Mucosa of stomach (tissue), 1 donor: ENCODE measurements around the gene MCM10.

Experiments
- H3K27me3 ChIP-seq: one replicate; pipeline ENCODE4 v1.7.0; 2013; ENCODE audit warnings: mild to moderate bottlenecking, low read length; ENCODE audit not compliant: control insufficient read depth, insufficient read depth
- H3K36me3 ChIP-seq: one replicate; pipeline ENCODE4 v1.7.0; 2013; ENCODE audit warnings: low read length; ENCODE audit not compliant: control insufficient read depth, insufficient read depth
- H3K4me1 ChIP-seq: one replicate; pipeline ENCODE4 v1.7.0; 2013; ENCODE audit warnings: mild to moderate bottlenecking, low read length; ENCODE audit not compliant: control insufficient read depth, insufficient read depth
- H3K4me3 ChIP-seq: one replicate; pipeline ENCODE4 v1.7.0; 2013; ENCODE audit warnings: low read length
- H3K9ac ChIP-seq: one replicate; pipeline ENCODE4 v1.7.0; 2013; ENCODE audit warnings: mild to moderate bottlenecking, low read length, moderate library complexity
- H3K9me3 ChIP-seq: one replicate; pipeline ENCODE4 v1.7.0; 2013; ENCODE audit warnings: mild to moderate bottlenecking, low read length, moderate library complexity; ENCODE audit not compliant: control insufficient read depth
- donor health status: Pancreatic carcinoma.

MCM10 gene

GRCh38 chr10:13160934-13161856 lies at the start of gene MCM10:
Gene MCM10 (plus strand): TSS chr10:13161558. CDS start chr10:13164203, 2,645 bp downstream.
- Histone ChIP-seq H3K27me3 (no peaks in the 10 kb centered on the region), H3K4me1 (peaks cover 17% of the 10 kb centered on the region), H3K36me3 (no peaks in the 10 kb centered on the region), H3K4me3 (peak within 1 kb of the TSS; percentile 53), H3K9me3 (no peaks in the 10 kb centered on the region), H3K9ac (peak within 1 kb of the TSS; percentile 65)

- Histone ChIP-seq H3K9ac (no peak overlapping the region), H3K36me3 (peaks cover 9% of the 10 kb centered on the region)
These were observed 47.8 kb upstream of the MCM10 start for GRCh38 chr10:13113544-13113943.

GRCh38 chr10:13115832-13116803 lies 45.2 kb upstream of the MCM10 start:
- no peaks in the 10 kb centered on the region for H3K4me1 ChIP-seq
- peaks cover 6% of the 10 kb centered on the region for H3K36me3 ChIP-seq
- no peaks in the 10 kb centered on the region for H3K27me3 ChIP-seq
- H3K9me3 ChIP-seq = no peaks in the 10 kb centered on the region
- H3K4me3 ChIP-seq = no peak overlapping the region
- no peak overlapping the region for H3K9ac ChIP-seq

More at GRCh38 chr10:13113544-13113943, 47.8 kb upstream of the MCM10 start:
- no peak overlapping the region for H3K4me3 ChIP-seq
- peaks cover 9% of the 10 kb centered on the region for H3K4me1 ChIP-seq
- H3K9me3 ChIP-seq = no peaks in the 10 kb centered on the region
- no peaks in the 10 kb centered on the region for H3K27me3 ChIP-seq

- H3K4me1 ChIP-seq = no peaks in the 10 kb centered on the region
- no peaks in the 10 kb centered on the region for H3K27me3 ChIP-seq
- H3K4me3 ChIP-seq = no peak overlapping the region
- peaks cover 9% of the 10 kb centered on the region for H3K36me3 ChIP-seq
- no peaks in the 10 kb centered on the region for H3K9me3 ChIP-seq
- H3K9ac ChIP-seq = no peak overlapping the region
These were observed 43.2 kb upstream of the MCM10 start for GRCh38 chr10:13117841-13118783.

GRCh38 chr10:13118784-13119410 lies 42.5 kb upstream of the MCM10 start:
- Histone ChIP-seq H3K9ac (no peak overlapping the region), H3K4me3 (no peak overlapping the region), H3K4me1 (no peaks in the 10 kb centered on the region), H3K9me3 (no peaks in the 10 kb centered on the region), H3K27me3 (no peaks in the 10 kb centered on the region), H3K36me3 (peaks cover 14% of the 10 kb centered on the region)

GRCh38 chr10:13120786-13121499 lies 40.4 kb upstream of the MCM10 start:
- Histone ChIP-seq H3K36me3 (peaks cover 14% of the 10 kb centered on the region), H3K4me3 (no peak overlapping the region), H3K9me3 (no peaks in the 10 kb centered on the region), H3K27me3 (no peaks in the 10 kb centered on the region), H3K9ac (no peak overlapping the region), H3K4me1 (no peaks in the 10 kb centered on the region)

- Histone ChIP-seq H3K9me3 (no peaks in the 10 kb centered on the region), H3K4me1 (no peaks in the 10 kb centered on the region), H3K27me3 (no peaks in the 10 kb centered on the region), H3K36me3 (peaks cover 14% of the 10 kb centered on the region), H3K9ac (no peak overlapping the region), H3K4me3 (no peak overlapping the region)
These were observed 39.9 kb upstream of the MCM10 start for GRCh38 chr10:13121500-13121854.

- Histone ChIP-seq H3K9ac (no peak overlapping the region), H3K4me1 (no peaks in the 10 kb centered on the region), H3K36me3 (no peaks in the 10 kb centered on the region), H3K4me3 (no peak overlapping the region), H3K27me3 (no peaks in the 10 kb centered on the region), H3K9me3 (no peaks in the 10 kb centered on the region)
These were observed 24.7 kb upstream of the MCM10 start for GRCh38 chr10:13136651-13137050.

GRCh38 chr10:13139150-13139549 lies 22.2 kb upstream of the MCM10 start:
- Histone ChIP-seq H3K4me1 (no peaks in the 10 kb centered on the region), H3K4me3 (no peak overlapping the region), H3K9me3 (no peaks in the 10 kb centered on the region), H3K27me3 (no peaks in the 10 kb centered on the region), H3K9ac (no peak overlapping the region), H3K36me3 (no peaks in the 10 kb centered on the region)

GRCh38 chr10:13139676-13140075 lies 21.7 kb upstream of the MCM10 start:
- H3K4me1 ChIP-seq = no peaks in the 10 kb centered on the region
- no peaks in the 10 kb centered on the region for H3K36me3 ChIP-seq
- H3K27me3 ChIP-seq = no peaks in the 10 kb centered on the region
- H3K4me3 ChIP-seq = no peak overlapping the region
- H3K9ac ChIP-seq = no peak overlapping the region
- H3K9me3 ChIP-seq = no peaks in the 10 kb centered on the region
